Bronchial epithelial cell (primary cell): ENCODE measurements around the gene ABHD2. TPM values are rescaled to one million over a fixed set of nuclear protein-coding genes. Genes with fewer than 3 reads are reported as not detected.

ENCODE experiments used
- DNase-seq: peaks from one replicate; pipeline ENCODE4 v3.0.0-alpha.2; 2010; ENCODE audit warnings: low read depth
- FAIRE-seq: peaks from 2 replicates; lab custom pipeline; 2011; peaks lifted over from hg19 to GRCh38; lab: Jason Lieb, UNC
- H3K27me3 ChIP-seq: 2 replicates; pipeline ENCODE4 v1.5.1; 2011; ENCODE audit warnings: low read length; ENCODE audit not compliant: control insufficient read depth, insufficient read depth
- H3K36me3 ChIP-seq: 2 replicates; pipeline ENCODE4 v1.5.1; 2011; ENCODE audit warnings: low read length; ENCODE audit not compliant: control insufficient read depth, insufficient read depth
- H3K4me3 ChIP-seq: 2 replicates; pipeline ENCODE4 v1.5.1; 2011; ENCODE audit warnings: mild to moderate bottlenecking, low read depth, low read length, control low read depth
- CTCF ChIP-seq: IDR thresholded peaks from 2 replicates; pipeline ENCODE4 v1.5.1; 2011; ENCODE audit warnings: mild to moderate bottlenecking, moderate library complexity, low read length, control low read depth, inconsistent platforms; ENCODE audit not compliant: insufficient read depth, severe bottlenecking
- total RNA-seq: library from RNA; depleted of rRNA; stranded (reverse); fragments of >200 nt; gene quantifications from 2 replicates; pipeline ENCODE4 v1.2.1, GENCODE V29; 2014

The ABHD2 gene
- total RNA-seq, 1 donor from 2014 or later = 35.5 TPM

GRCh38 chr15:89179966-89180875 is 92.0 kb downstream of the ABHD2 start:
- Histone ChIP-seq H3K4me3 (no peak overlapping the region), H3K36me3 (peaks cover 5% of the 10 kb centered on the region), H3K27me3 (no peaks in the 10 kb centered on the region)
- TF ChIP-seq CTCF = no peak
- FAIRE-seq = no peak
- no peak for DNase-seq

GRCh38 chr15:89184357-89184756 is 96.1 kb downstream of the ABHD2 start:
- Histone ChIP-seq H3K4me3 (no peak overlapping the region), H3K36me3 (peaks cover 8% of the 10 kb centered on the region)
- no peak for TF ChIP-seq CTCF

GRCh38 chr15:89184886-89185526 is 96.8 kb downstream of the ABHD2 start:
- TF ChIP-seq CTCF = no peak
- no peaks in the 10 kb centered on the region for H3K27me3 ChIP-seq
- DNase-seq (no peak), FAIRE-seq (no peak)
- no peak overlapping the region for H3K4me3 ChIP-seq
- peaks cover 8% of the 10 kb centered on the region for H3K36me3 ChIP-seq

More at GRCh38 chr15:89184357-89184756, 96.1 kb downstream of the ABHD2 start:
- no peaks in the 10 kb centered on the region for H3K27me3 ChIP-seq
- FAIRE-seq (no peak), DNase-seq (no peak)

GRCh38 chr15:89186803-89187202 is 98.5 kb downstream of the ABHD2 start:
- DNase-seq (no peak), FAIRE-seq (no peak)
- H3K4me3 ChIP-seq = no peak overlapping the region
- H3K36me3 ChIP-seq = peaks cover 8% of the 10 kb centered on the region
- no peak for TF ChIP-seq CTCF
- H3K27me3 ChIP-seq = no peaks in the 10 kb centered on the region

- DNase-seq (peak; percentile 30), FAIRE-seq (no peak)
- TF ChIP-seq CTCF = no peak
- Histone ChIP-seq H3K36me3 (peaks cover 8% of the 10 kb centered on the region), H3K27me3 (no peaks in the 10 kb centered on the region), H3K4me3 (no peak overlapping the region)
Measured at GRCh38 chr15:89187301-89187985, 99.2 kb downstream of the ABHD2 start.
